ENCODE results near the gene WSCD1. TPM values are rescaled to one million over a fixed set of nuclear protein-coding genes. Genes with fewer than 3 reads are reported as not detected.

Gene WSCD1
- total RNA-seq, 1 donor from 2014 or later: 5.2 TPM

DNA sequence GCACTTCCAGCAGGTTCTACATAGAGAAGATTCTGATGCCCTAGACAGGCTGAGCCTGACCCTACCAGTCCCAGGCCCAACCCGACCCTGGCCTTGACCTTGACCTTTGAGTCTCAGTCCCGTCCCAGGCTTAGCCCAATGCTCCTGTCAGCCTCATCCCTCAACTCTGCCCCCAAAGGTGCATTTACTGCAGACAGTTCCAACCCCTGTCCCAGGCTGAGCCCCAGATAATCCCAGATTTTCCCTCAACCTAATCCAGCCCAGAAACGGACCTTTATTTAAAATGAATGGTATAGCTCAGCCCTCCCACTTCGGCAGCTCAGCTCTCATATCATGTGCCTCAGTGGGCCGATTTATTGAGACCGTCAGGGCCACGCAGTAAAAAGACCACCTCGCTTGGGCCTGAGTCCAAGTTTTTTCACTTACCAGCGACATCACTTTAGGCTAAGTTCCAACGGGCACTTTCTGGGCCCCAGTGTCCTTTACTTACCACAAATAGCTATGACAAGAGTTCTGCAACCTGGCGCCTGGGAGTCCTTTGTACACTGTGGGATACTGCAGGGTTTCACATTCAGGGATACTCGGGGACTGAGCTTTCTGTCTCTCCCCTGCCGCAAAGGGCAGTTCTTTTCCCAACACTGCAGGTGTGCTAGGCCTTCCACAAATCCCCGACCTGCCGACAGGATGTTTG is 89.5 kb downstream of the WSCD1 start:
- no peak for DNase-seq (ENCODE audit: low read depth in 2 of 2)

DNA sequence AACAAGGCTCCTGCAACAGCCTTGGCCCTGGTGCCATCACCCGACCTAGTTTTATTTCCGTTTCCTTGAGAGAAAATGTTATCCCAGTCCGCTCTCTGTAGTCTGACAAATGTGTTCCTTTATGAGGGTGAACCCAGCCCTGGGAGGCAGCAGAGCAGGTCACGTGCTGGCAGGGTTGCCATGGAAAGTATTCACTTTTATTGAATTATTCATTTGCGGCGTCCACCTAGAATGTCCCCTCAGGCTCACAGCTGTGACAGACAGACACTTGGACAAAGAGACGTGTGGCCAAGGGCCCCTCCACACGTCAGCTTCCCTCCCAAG is 90.0 kb downstream of the WSCD1 start:
- peak in 1 of 2 donors; percentile 8 for DNase-seq (ENCODE audit: low read depth in 2 of 2)

DNA sequence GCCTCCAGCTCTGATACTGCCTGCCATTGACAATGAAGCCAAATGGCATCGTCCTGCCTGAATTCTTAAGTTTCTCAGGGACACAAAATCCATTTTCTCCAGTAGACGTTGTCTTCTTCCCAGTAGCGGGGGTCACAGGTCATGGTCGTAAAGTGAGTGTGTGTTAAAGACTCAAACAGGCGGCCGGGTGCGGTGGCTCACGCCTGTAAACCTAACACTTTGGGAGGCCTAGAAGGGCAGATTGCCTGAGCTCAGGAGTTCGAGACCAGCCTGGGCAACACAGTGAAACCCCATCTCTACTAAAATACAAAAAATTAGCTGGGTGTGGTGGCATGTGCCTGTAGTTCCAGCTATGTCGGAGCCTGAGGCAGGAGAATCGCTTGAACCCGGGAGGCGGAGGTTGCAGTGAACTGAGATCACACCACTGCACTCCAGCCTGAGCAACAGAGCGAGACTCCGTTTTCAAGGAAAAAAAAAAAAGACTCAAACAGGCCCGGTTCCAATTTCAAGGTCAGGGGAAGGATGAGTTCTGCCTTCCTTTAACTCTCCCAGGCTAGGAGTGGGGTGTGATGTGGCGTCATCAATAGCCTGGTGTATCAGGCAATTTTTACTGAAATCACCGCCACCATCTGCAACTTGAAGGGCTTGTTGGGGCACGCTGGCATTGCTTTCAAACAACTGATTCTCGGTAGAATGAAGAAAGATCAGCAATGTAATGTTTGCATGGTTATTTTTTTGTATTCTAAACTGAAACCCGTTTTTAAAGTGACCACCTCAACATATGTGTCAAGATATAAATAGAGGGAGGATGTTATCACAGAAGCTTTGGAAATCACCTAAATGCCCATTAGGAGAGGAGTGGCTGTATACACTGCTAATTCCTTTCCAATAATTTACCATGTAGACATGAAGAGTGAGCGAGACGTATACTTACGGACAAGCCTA is 91.0 kb downstream of the WSCD1 start:
- DNase-seq (ENCODE audit: low read depth in 2 of 2): no peak

- no peak for DNase-seq (ENCODE audit: low read depth in 2 of 2)
Observed at GRCh38 chr17:6162216-6162615, 92.0 kb downstream of the WSCD1 start.

GRCh38 chr17:6162892-6163291 is 92.7 kb downstream of the WSCD1 start:
- DNase-seq (ENCODE audit: low read depth in 2 of 2): no peak

DNA sequence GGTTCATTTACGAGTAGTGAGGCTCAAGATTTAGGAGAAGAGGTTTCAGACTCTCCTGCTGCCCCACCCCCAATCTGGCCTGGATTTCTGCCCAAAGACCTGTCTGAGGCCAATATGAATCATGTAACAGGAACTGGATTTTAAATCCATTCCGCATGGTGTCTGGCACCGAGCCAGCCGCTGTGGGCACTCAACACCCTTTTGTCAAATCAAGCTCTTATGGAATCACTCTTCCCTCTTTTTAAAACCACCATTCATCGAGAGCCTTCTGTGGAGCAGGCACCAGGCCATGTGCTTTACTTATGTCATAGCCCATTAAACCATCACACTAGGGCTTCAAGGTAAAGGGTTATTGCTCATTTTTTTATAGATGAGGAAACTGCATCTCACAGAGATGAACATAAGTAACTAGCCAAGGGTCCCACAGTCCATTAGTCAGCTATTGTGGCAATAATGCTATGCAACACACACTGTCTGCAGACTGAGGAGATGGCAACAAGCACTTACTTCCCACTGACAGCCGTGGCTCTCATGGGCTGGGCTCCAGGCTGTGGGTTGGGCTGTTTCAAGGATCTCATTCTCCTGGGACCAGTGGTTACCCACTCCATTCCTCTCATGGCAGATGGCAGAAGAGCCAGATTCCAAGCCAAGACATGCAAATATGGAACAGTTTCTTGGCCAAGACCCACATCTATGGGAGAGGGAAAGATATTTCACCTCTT is 93.6 kb downstream of the WSCD1 start:
- DNase-seq (ENCODE audit: low read depth in 2 of 2): peak; percentile 19 to 41

GRCh38 chr17:6164996-6165395 is 94.8 kb downstream of the WSCD1 start:
- DNase-seq (ENCODE audit: low read depth in 2 of 2): no peak

DNA sequence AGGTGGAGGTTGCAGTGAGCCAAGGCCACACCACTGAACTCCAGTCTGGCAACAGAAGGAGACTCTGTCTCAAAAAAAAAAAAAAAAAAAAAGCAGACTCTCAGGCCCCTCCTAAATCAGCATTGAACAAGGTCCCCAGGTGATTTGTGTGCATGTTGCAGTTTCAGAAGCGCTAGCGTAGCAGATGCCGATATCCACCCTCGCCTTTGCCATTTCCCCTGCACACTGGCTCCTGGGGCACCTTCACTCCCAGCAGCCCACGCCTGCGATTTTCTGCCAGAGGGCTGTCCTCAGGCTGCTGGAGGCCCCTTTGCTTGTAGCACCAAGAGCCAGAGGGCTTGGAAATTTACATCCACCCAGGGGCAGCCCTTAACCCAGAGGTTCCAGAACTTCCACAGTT is 95.6 kb downstream of the WSCD1 start:
- DNase-seq (ENCODE audit: low read depth in 2 of 2): no peak

DNA sequence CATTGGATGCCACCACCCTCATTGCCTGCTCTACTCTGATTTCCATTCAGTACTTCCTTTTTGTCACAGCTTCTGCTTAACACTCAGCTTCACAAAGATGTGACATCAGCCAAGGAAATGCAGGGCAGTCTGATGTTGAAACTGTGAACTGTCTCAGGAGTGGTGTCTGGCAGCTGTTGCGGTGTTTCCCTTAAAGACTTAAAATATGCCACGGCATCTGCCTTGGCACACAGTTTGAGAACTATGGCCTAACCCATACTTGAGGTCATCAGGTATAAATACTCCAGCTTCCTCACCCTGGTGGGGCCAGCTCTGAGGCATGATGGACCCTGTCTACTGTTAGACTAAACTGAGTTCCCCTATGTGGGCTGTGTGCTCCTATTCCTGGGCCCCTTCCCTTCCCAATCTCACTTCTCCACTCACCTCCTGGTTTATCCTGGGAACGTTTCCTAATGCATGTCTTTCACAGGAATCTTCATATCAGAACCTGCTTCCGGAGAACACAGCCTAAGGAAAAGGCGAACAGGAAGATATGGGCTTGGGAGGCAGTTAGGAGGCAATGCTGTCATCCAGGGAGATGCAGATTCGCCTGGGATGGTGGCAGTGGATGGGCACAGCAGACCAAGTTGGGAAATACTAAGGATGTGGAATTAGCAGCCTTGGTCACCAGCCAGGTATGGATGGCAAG is 96.5 kb downstream of the WSCD1 start:
- DNase-seq (ENCODE audit: low read depth in 2 of 2): no peak

DNA sequence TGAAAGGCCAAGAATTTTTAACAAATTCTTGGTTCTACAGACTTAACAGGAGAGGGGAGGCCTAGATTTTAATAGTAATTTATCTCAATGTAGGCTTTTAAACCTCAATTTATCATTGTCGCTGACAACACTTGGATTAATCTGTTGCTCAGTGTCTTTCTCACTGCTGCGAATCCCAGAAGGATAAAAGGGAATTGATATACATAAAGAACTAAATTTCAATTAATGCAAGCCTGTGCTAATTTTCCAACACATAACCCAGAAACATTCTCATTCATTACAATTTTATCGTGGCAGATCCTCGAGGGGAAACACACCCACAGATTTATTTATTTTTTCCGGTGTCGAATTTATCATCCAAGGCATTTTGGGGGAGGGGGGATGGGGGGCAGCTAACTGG is 98.1 kb downstream of the WSCD1 start:
- DNase-seq (ENCODE audit: low read depth in 2 of 2): no peak

DNA sequence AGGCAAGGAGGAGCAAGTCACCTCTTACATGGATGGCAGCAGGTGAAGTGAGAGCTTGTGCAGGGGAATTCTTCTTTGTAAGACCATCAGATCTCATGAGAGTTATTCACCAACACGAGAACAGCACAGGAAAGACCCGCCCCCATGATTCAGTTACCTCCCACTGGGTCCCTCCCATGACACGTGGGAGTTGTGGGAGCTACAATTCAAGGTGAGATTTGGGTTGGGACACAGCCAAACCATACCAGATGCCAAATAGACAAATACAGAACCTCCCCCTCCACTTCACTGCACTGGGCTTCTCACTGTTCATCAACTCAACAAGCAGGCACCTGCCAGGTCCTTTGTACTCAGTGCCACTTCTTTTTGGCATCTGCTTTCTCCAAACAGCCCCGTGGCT is 100.2 kb downstream of the WSCD1 start:
- DNase-seq (ENCODE audit: low read depth in 2 of 2): no peak

DNA sequence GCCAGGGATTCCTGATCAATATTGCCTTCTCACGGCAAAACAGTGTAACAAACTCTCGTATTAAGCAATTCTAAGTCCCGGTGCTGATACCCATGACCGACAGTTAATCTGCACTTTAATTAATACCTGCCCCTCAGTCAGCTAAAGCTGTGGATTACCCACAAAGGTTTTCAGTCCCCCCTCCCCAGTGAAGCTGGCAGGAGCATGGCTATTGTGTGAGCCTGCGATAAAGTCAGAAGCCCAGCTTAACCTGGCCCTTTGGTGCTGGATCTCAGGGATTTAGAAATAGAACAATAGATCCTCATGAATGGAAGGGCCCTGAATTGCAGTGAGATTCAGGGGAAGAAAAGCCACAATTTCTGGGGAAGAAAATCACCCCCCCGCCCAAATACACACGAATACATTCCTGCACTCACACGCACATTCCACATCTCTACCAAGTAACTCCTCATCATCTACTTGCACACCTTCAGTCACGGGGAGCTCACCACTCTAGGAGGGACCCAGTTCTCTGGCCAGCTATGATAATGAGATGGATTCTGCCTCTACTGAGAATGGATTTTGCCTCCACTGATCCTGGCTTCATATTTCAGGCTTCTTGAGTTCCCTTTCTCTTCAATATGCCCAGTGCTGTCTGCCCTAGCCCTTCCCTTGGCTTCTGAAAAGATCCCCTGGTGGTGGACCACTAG is 102.6 kb downstream of the WSCD1 start:
- DNase-seq (ENCODE audit: low read depth in 2 of 2): no peak

DNA sequence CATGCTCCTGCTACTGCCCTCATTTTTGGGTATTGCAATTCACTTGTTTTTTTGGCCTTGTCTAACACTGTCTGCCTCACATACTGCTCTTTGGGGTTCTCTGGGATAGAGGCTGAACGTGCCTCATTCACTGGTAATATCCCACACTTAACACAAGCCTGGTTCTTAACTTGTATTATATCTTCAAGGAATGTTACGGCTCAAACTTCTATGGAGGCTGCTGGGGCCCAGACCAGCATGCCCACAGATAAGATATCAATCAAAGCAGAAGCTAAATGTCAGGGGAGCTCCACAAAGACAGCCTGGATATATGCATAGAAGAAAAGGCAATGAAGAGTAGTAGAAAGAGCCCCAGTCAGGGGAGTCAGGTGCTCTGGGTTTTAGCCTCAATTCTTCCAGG is 103.5 kb downstream of the WSCD1 start:
- no peak for DNase-seq (ENCODE audit: low read depth in 2 of 2)

All from lung microvascular endothelial cell (primary cell).